HepG2 (cell line): ENCODE measurements around the gene PRR22. TPM values are rescaled to one million over a fixed set of nuclear protein-coding genes. Genes with fewer than 3 reads are reported as not detected.
A peak's percentile ranks its signal among the peaks of the same experiment; 100 is the strongest.

Experiments used
- ATF7 ChIP-seq, 2 experiments: fragments of 450-650 bp in 1 of 2; sonication (generic) in 1 of 2; formaldehyde crosslinking in 1 of 2; IDR thresholded peaks; 2 replicates each; pipeline versions ENCODE4 v1.4.0 to v1.6.1; 2016 to 2020; ENCODE audit warnings: antibody characterized with exemption in 1 of 2, mild to moderate bottlenecking in 1 of 2, missing genetic modification reagents in 1 of 2
- DNMT1 ChIP-seq: sonication (generic); formaldehyde crosslinking; IDR thresholded peaks from 2 replicates; pipeline ENCODE4 v1.5.1; 2020; ENCODE audit warnings: mild to moderate bottlenecking, missing genetic modification reagents
- FOXP1 ChIP-seq, 2 experiments: fragments of 450-650 bp in 1 of 2; IDR thresholded peaks; 2 replicates each; pipeline ENCODE4 v1.6.1; 2017 to 2018; ENCODE audit warnings: antibody characterized with exemption in 1 of 2
- GATAD1 ChIP-seq: IDR thresholded peaks from 2 replicates; pipeline ENCODE4 v1.6.1; 2016; ENCODE audit warnings: missing genetic modification reagents, missing compliant biosample characterization
- HNRNPL ChIP-seq: fragments of 200-400 bp; formaldehyde crosslinking; IDR thresholded peaks from 2 replicates; pipeline ENCODE4 v1.6.1; 2017; ENCODE audit warnings: mild to moderate bottlenecking, low read depth, low read length
- KLF9 ChIP-seq: IDR thresholded peaks from 2 replicates; pipeline ENCODE4 v1.6.1; 2016; ENCODE audit warnings: low read depth
- NR2F1 ChIP-seq, 2 experiments: fragments of 450-650 bp in 1 of 2; formaldehyde crosslinking in 1 of 2; IDR thresholded peaks; 2 replicates each; pipeline versions ENCODE4 v1.5.0 to v1.6.1; 2016 to 2020; ENCODE audit warnings: mild to moderate bottlenecking in 1 of 2, missing compliant biosample characterization in 1 of 2, missing genetic modification reagents in 1 of 2, moderate library complexity in 1 of 2
- PHF8 ChIP-seq: sonication (generic); formaldehyde crosslinking; IDR thresholded peaks from 2 replicates; pipeline ENCODE4 v1.5.0; 2020; ENCODE audit warnings: missing genetic modification reagents
- RBM39 ChIP-seq: fragments of 200-400 bp; formaldehyde crosslinking; IDR thresholded peaks from one replicate; pipeline ENCODE4 v1.6.1; 2018; ENCODE audit warnings: antibody characterized with exemption, mild to moderate bottlenecking, low read depth, low read length; ENCODE audit not compliant: poor library complexity, severe bottlenecking
- RFX3 ChIP-seq: IDR thresholded peaks from 2 replicates; pipeline ENCODE4 v1.6.1; 2016; ENCODE audit warnings: missing biosample characterization, missing genetic modification reagents
- SIN3A ChIP-seq: IDR thresholded peaks from 2 replicates; pipeline ENCODE4 v1.6.1; 2011; ENCODE audit warnings: low read depth, mild to moderate bottlenecking, control low read depth, low read length, borderline replicate concordance
- TCF12 ChIP-seq, 2 experiments: fragments of 450-650 bp in 1 of 2; sonication (generic) in 1 of 2; formaldehyde crosslinking in 1 of 2; IDR thresholded peaks; 2 replicates each; pipeline versions ENCODE4 v1.6.1 to v1.8.0; 2017 to 2022; ENCODE audit warnings: antibody characterized with exemption in 1 of 2, mild to moderate bottlenecking in 1 of 2, missing genetic modification reagents in 1 of 2, moderate library complexity in 1 of 2
- ZNF180 ChIP-seq: sonication (generic); formaldehyde crosslinking; IDR thresholded peaks from 2 replicates; pipeline ENCODE4 v1.4.0; 2020; ENCODE audit warnings: low read depth, missing genetic modification reagents, borderline replicate concordance
- ZNF547 ChIP-seq: sonication (generic); formaldehyde crosslinking; IDR thresholded peaks from 2 replicates; pipeline ENCODE4 v1.5.1; 2020; ENCODE audit warnings: mild to moderate bottlenecking, missing genetic modification reagents
- ZNF567 ChIP-seq: sonication (generic); formaldehyde crosslinking; IDR thresholded peaks from 2 replicates; pipeline ENCODE4 v1.8.1; 2023; ENCODE audit warnings: mild to moderate bottlenecking, missing genetic modification reagents, borderline replicate concordance
- ZNF589 ChIP-seq: sonication (generic); formaldehyde crosslinking; conservative IDR thresholded peaks from 2 replicates; pipeline ENCODE4 v1.8.0; 2022; ENCODE audit warnings: mild to moderate bottlenecking, moderate library complexity, missing genetic modification reagents
- polyA plus RNA-seq, 8 experiments: library from polyadenylated mRNA; depleted of rRNA in 3 of 8; stranded (reverse) in 7 of 8; unstranded in 1 of 8; fragments of >200 nt; fragmentation: Illumina TruSeq in 4 of 8; extraction: Trizol in 4 of 8; gene quantifications; 2 replicates each; pipeline versions ENCODE4 v1.2.1 to v1.2.3, GENCODE V29; 2011 to 2016; ENCODE audit warnings: low read depth in 4 of 8, missing spikeins in 1 of 8, mixed read lengths in 1 of 8; ENCODE audit not compliant: insufficient read depth in 1 of 8
- total RNA-seq, 5 experiments: library from RNA; depleted of rRNA; stranded (reverse); fragments of >200 nt; fragmentation: Illumina TruSeq; extraction: Trizol; gene quantifications; 2 replicates each; pipeline ENCODE4 v1.2.3, GENCODE V29; 2016; ENCODE audit warnings: low read depth in 1 of 5
- TF ChIP-seq, protein P1 (sequence below): IDR thresholded peaks from 2 replicates; pipeline ENCODE4 v1.6.1; 2016; ENCODE audit warnings: low read depth, missing genetic modification reagents, missing compliant biosample characterization
- TF ChIP-seq, protein P2 (sequence below): sonication (generic); formaldehyde crosslinking; IDR thresholded peaks from 2 replicates; pipeline ENCODE4 v1.8.1; 2022; ENCODE audit warnings: low read depth, mild to moderate bottlenecking, missing genetic modification reagents
- TF ChIP-seq, protein P3 (sequence below): sonication (generic); formaldehyde crosslinking; IDR thresholded peaks from 2 replicates; pipeline ENCODE4 v1.4.0; 2020; ENCODE audit warnings: mild to moderate bottlenecking, missing genetic modification reagents

Gene PRR22
- total and polyA plus RNA-seq, 2 of the 13 experiments (the other 11 are each of a cell fraction or from before 2014, with no cell fraction given) = 0.84 to 2.3 TPM

DNA sequence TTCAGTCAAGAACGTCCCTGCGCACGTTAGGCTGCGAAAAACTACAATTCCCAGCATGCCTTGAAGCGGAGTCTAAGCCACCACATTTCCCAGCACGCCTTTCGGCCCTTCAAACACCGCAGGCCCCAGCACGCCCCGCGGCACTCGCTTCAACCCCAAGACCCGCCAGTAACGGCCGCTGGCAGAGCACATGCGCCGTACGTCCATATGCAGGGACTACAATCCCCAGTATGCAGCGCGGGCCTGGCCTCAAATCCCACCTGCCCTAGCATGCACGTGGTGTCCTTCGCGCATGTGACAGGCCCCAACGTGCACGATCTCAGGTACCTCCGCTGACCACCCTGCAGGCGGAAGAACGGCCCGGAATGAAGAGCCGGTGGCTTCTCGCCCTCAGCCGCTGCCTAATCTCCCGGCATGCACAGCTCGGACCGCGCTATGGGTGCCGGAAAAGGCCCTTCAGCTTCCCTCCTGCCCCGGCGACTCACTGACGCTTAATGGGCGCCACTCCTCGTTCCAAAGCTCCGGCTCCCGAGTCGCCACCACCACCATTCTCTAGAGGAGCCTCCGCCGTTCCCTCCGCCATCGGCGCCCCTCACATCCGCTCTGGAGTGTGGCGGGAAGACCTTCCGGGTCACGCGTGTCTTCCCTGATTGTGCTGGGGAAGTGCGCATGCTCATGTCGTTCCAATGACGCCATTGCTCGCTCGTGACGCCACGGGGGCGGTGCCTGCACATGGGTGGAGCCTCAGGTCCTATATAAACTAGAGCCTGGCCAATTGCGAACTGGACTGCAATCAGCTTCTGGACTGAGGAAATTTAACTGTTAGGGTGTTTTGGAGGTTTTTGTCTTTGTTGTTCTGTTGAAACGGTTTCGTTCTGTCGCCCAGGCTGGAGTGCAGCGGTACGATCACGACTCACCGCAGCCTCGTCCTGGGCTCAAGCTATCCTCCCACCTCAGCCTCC, 6.3 kb upstream of the PRR22 start, which contains the start of gene DUS3L (continued):
- TF ChIP-seq TCF12 (IDR thresholded peaks at IDR 0.05) = no peak
- TF ChIP-seq TCF12 (CRISPR knock-in tag; IDR thresholded peaks at IDR 0.05) = no peak
- TF ChIP-seq FOXP1 (IDR thresholded peaks at IDR 0.05) = no peak
- no peak for TF ChIP-seq FOXP1 (CRISPR knock-in tag; IDR thresholded peaks at IDR 0.05)
- peak; percentile 67; the same call in 1 of the 2 replicates for TF ChIP-seq ZNF589
- peak; percentile 57 for TF ChIP-seq ATF7 (IDR thresholded peaks at IDR 0.05)
- no peak; the same call in 1 of the 2 replicates for TF ChIP-seq ATF7 (CRISPR knock-in tag; IDR thresholded peaks at IDR 0.05)
- TF ChIP-seq, protein P1, sequence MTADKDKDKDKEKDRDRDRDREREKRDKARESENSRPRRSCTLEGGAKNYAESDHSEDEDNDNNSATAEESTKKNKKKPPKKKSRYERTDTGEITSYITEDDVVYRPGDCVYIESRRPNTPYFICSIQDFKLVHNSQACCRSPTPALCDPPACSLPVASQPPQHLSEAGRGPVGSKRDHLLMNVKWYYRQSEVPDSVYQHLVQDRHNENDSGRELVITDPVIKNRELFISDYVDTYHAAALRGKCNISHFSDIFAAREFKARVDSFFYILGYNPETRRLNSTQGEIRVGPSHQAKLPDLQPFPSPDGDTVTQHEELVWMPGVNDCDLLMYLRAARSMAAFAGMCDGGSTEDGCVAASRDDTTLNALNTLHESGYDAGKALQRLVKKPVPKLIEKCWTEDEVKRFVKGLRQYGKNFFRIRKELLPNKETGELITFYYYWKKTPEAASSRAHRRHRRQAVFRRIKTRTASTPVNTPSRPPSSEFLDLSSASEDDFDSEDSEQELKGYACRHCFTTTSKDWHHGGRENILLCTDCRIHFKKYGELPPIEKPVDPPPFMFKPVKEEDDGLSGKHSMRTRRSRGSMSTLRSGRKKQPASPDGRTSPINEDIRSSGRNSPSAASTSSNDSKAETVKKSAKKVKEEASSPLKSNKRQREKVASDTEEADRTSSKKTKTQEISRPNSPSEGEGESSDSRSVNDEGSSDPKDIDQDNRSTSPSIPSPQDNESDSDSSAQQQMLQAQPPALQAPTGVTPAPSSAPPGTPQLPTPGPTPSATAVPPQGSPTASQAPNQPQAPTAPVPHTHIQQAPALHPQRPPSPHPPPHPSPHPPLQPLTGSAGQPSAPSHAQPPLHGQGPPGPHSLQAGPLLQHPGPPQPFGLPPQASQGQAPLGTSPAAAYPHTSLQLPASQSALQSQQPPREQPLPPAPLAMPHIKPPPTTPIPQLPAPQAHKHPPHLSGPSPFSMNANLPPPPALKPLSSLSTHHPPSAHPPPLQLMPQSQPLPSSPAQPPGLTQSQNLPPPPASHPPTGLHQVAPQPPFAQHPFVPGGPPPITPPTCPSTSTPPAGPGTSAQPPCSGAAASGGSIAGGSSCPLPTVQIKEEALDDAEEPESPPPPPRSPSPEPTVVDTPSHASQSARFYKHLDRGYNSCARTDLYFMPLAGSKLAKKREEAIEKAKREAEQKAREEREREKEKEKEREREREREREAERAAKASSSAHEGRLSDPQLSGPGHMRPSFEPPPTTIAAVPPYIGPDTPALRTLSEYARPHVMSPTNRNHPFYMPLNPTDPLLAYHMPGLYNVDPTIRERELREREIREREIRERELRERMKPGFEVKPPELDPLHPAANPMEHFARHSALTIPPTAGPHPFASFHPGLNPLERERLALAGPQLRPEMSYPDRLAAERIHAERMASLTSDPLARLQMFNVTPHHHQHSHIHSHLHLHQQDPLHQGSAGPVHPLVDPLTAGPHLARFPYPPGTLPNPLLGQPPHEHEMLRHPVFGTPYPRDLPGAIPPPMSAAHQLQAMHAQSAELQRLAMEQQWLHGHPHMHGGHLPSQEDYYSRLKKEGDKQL (CRISPR knock-in tag) = peak; percentile 46; the same call in 1 of the 2 replicates
- no peak for TF ChIP-seq NR2F1 (CRISPR knock-in tag; IDR thresholded peaks at IDR 0.05)
- no peak for TF ChIP-seq HNRNPL
- TF ChIP-seq DNMT1 (CRISPR knock-in tag) = no peak
- peak; percentile 82; the same call in 1 of the 2 replicates for TF ChIP-seq SIN3A
- TF ChIP-seq RFX3 = 0 out of 2 replicates have a peak, but pooled peaks have one; percentile 17
- TF ChIP-seq ZNF547 (CRISPR knock-in tag) = peak; percentile 97
- TF ChIP-seq GATAD1 = peak; percentile 86
- TF ChIP-seq KLF9 (CRISPR knock-in tag) = no peak
- TF ChIP-seq ZNF567 (CRISPR knock-in tag) = 0 out of 2 replicates have a peak, but pooled peaks have one; percentile 69
- TF ChIP-seq PHF8 (CRISPR knock-in tag) = peak; percentile 78
- TF ChIP-seq, protein P2, sequence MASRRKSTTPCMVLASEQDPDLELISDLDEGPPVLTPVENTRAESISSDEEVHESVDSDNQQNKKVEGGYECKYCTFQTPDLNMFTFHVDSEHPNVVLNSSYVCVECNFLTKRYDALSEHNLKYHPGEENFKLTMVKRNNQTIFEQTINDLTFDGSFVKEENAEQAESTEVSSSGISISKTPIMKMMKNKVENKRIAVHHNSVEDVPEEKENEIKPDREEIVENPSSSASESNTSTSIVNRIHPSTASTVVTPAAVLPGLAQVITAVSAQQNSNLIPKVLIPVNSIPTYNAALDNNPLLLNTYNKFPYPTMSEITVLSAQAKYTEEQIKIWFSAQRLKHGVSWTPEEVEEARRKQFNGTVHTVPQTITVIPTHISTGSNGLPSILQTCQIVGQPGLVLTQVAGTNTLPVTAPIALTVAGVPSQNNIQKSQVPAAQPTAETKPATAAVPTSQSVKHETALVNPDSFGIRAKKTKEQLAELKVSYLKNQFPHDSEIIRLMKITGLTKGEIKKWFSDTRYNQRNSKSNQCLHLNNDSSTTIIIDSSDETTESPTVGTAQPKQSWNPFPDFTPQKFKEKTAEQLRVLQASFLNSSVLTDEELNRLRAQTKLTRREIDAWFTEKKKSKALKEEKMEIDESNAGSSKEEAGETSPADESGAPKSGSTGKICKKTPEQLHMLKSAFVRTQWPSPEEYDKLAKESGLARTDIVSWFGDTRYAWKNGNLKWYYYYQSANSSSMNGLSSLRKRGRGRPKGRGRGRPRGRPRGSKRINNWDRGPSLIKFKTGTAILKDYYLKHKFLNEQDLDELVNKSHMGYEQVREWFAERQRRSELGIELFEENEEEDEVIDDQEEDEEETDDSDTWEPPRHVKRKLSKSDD (CRISPR knock-in tag) = peak; percentile 99
- TF ChIP-seq RBM39 = peak; percentile 90
- TF ChIP-seq, protein P3, sequence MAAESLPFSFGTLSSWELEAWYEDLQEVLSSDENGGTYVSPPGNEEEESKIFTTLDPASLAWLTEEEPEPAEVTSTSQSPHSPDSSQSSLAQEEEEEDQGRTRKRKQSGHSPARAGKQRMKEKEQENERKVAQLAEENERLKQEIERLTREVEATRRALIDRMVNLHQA (CRISPR knock-in tag) = 0 out of 2 replicates have a peak, but pooled peaks have one; percentile 63
- TF ChIP-seq ZNF180 = no peak
